GM12891 (cell line): ENCODE measurements around the gene TGIF1.

Experiments used
- POLR2A ChIP-seq: IDR thresholded peaks from 2 replicates; pipeline ENCODE4 v1.6.1; 2011; ENCODE audit warnings: low read depth, low read length, control low read depth
- SPI1 ChIP-seq: IDR thresholded peaks from 2 replicates; pipeline ENCODE4 v1.6.1; 2011; ENCODE audit warnings: low read depth, low read length, control low read depth

- TF ChIP-seq SPI1 = no peak
- no peak for TF ChIP-seq POLR2A
These were observed 50.0 kb downstream of the TGIF1 start for GRCh38 chr18:3500016-3500415.
